GM12878 (cell line): ENCODE results near the gene TCF7L2.

Source experiments
- BACH1 ChIP-seq: fragments of 450-650 bp; IDR thresholded peaks from 2 replicates; pipeline ENCODE4 v1.6.1; 2017; ENCODE audit warnings: mild to moderate bottlenecking, borderline replicate concordance
- EP300 ChIP-seq, 2 experiments: fragments of 150-350 bp in 1 of 2; IDR thresholded peaks; 2 replicates each; pipeline ENCODE4 v1.6.1; 2011 to 2012; ENCODE audit warnings: low read depth in 2 of 2, low read length in 2 of 2, borderline replicate concordance in 1 of 2, improper control_type of control experiment in 1 of 2, inconsistent platforms in 1 of 2; ENCODE audit not compliant: control insufficient read depth in 1 of 2
- TARDBP ChIP-seq: IDR thresholded peaks from 2 replicates; pipeline ENCODE4 v1.6.1; 2016; ENCODE audit warnings: borderline replicate concordance
- TF ChIP-seq, protein P1 (sequence below), 3 experiments: IDR thresholded peaks in 2 of 3; conservative IDR thresholded peaks in 1 of 3; 2 replicates each; pipeline ENCODE4 v1.5.1; 2011; ENCODE audit warnings: low read depth in 3 of 3, low read length in 3 of 3, mild to moderate bottlenecking in 3 of 3, control low read depth in 2 of 3, moderate library complexity in 2 of 3, inconsistent platforms in 1 of 3, mixed read lengths in 1 of 3; ENCODE audit not compliant: control insufficient read depth in 2 of 3, insufficient read depth in 1 of 3; ENCODE audit errors: extremely low read depth in 1 of 3

DNA sequence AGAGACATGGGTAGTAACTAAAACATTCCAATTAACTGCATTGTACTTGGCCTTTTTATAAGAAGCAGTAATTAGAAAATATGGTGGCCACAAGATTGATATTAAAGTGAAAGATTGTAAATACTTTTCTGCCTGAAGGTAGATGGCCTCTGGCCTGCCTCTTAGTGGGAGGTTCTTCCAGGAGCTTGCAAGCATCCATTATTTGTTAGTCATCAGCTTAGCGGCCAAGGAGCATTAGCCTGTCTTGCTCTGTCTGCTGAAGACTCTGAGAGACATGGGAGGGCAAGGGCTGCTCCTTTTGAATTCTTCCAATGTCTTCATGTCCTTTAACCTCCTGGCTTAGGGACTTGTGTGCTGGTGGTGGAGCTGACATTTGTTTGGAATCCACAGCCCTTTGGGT, 80.4 kb downstream of the TCF7L2 start:
- TF ChIP-seq BACH1 (no peak), TARDBP (no peak), EP300 (IDR thresholded peaks at IDR 0.05; ENCODE audit: borderline replicate concordance in 1 of 2, control insufficient read depth in 1 of 2, low read depth in 2 of 2, low read length in 2 of 2) (no peak)
- TF ChIP-seq, protein P1, sequence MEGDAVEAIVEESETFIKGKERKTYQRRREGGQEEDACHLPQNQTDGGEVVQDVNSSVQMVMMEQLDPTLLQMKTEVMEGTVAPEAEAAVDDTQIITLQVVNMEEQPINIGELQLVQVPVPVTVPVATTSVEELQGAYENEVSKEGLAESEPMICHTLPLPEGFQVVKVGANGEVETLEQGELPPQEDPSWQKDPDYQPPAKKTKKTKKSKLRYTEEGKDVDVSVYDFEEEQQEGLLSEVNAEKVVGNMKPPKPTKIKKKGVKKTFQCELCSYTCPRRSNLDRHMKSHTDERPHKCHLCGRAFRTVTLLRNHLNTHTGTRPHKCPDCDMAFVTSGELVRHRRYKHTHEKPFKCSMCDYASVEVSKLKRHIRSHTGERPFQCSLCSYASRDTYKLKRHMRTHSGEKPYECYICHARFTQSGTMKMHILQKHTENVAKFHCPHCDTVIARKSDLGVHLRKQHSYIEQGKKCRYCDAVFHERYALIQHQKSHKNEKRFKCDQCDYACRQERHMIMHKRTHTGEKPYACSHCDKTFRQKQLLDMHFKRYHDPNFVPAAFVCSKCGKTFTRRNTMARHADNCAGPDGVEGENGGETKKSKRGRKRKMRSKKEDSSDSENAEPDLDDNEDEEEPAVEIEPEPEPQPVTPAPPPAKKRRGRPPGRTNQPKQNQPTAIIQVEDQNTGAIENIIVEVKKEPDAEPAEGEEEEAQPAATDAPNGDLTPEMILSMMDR (IDR thresholded peaks at IDR 0.05 in 2 of 3, conservative IDR thresholded peaks at IDR 0.05 in 1 of 3; ENCODE audit: control insufficient read depth in 2 of 3, extremely low read depth in 1 of 3, insufficient read depth in 1 of 3, low read depth in 3 of 3, low read length in 3 of 3), result no peak
